Jurkat, Clone E6-1 (cell line): ENCODE data around the gene CEPT1. TPM values are rescaled to one million over a fixed set of nuclear protein-coding genes. Genes with fewer than 3 reads are reported as not detected.
"Not testable (repeated sequence)": the region's sequence is repeated elsewhere in the genome, so short reads cannot be mapped to it uniquely, and the experiment has no call there.

Experiments used
- DNase-seq: peaks from one replicate; pipeline ENCODE4 v3.0.0-alpha.2; 2011; ENCODE audit warnings: low read depth, low spot score
- H3K4me3 ChIP-seq: 2 replicates; pipeline ENCODE4 v1.5.1; 2011; ENCODE audit warnings: mild to moderate bottlenecking, low read length, control low read depth, moderate library complexity
- polyA plus RNA-seq: library from polyadenylated mRNA; unstranded; fragments of >200 nt; gene quantifications from one replicate; pipeline ENCODE4 v1.2.1, GENCODE V29; 2012; ENCODE audit warnings: missing spikeins; ENCODE audit not compliant: insufficient read length, insufficient read depth

Gene CEPT1
- polyA plus RNA-seq, result 38.2 TPM

GRCh38 chr1:111139956-111140679 lies at the start of gene CEPT1, which contains the start of gene DRAM2:
Gene CEPT1 (plus strand): TSS chr1:111140223. CDS start chr1:111147715, 7,492 bp downstream.
Gene DRAM2 (minus strand): TSS chr1:111140093. CDS start chr1:111131554, 8,539 bp downstream.
- DNase-seq, result peak; percentile 94
- peak within 1 kb of the TSS; percentile 81 for H3K4me3 ChIP-seq

DNA sequence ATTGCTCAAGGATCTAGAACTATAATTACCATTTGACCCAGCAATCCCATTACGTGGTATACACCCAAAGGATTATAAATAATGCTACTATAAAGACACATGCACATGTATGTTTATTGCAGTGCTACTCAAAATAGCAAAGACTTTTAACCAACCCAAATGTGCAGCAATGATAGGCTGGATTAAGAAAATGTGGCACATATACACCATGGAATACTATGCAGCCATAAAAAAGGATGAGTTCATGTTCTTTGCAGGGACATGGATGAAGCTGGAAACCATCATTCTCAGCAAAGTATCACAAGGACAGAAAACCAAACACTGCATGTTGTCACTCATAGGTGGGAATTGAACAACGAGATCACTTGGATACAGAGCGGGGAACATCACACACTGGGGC lies 44.6 kb upstream of the CEPT1 start:
- H3K4me3 ChIP-seq, DNase-seq: not testable (repeated sequence)

DNA sequence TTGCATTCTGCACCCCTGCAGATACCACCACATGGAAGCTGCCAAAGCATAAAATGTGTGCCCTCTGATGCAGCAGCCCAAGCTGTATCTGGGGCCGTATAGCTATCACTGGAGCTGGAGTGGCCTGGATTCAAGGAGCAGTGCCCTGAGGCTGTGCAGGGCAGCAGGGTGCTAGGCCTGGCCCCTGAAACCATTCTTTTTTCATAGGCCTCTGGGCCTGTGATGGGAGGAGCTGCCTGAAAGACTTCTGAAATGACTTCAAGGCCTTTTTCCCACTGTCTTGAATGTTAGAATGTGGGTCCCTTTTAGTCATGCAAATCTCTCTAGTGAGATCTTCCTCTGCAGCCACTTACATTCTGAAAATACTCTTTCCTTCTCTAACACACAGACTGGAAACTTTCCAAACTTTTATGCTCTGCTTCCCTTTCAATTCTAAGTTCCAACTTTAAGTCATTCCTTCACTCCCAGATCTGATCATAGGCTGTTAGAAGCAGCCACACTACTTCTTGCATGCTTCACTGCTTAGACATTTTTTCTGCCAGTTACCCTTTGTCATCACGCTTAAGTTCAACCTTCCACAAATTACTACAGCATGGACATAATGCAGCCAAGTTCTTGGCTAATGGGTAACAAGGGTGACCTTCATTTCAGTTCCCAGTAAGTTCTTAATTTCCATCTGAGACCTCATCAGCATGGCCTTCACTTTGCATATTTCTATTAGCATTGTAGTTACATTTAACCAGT lies 42.5 kb upstream of the CEPT1 start:
- no peak for DNase-seq

DNA sequence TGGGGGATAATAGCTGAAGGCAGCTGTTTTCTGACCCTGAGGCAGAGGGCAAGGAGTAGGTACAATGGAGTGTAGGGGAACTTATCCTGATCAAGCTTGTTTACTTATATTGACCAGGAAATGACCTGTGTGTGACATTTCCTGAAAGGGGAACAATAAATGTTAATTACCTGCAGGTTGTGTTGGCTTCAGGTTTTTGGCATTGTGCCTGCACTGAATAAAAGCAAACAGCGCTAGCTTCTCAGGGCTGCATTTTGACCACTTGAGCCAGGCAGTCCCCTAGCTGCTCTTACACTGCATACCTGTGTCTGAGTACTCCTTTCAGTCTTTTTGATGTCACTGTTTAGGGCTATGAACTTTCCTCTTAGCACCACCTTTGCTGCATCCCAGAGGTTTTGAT lies 40.7 kb upstream of the CEPT1 start:
- H3K4me3 ChIP-seq, result no peak overlapping the region
- no peak for DNase-seq

More for the DNA sequence above, 42.5 kb upstream of the CEPT1 start:
- H3K4me3 ChIP-seq, result no peak overlapping the region

DNA sequence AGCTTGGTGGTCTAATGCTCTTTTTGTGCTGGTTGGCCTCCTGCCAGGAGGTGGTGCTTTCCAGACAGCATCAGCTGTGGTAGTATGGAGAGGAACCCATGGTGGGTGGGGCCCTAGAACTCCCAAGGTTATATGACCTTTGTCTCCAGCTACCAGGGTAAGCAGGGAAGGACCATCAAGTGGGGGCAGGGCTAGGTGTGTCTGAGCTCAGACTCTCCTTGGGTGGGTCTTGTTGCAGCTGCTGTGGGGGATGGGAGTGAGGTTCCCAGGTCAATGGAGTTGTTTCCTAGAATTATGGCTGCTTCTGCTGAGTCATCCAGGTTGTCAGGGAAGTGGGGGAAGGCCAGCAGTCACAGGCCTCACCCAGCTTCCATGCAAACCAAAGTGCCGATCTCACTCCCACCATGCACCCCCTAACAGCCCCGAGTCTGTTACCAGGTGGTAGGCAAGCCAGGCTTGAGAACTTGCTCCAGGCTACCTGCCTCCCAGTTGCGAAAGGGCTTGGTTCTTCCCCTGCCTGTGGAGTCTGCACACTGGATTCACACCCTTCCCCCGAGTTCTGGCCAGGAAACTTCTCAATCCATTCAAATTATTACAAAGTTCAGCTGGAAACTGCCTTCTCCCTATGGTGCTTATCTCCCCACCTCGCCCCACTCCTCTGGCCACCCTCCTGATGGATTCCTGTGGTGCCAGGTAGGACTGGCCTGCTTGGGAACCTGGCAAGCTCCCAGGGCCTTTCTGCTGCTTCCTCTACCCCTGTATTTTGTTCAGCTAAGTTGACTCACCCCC lies 38.0 kb upstream of the CEPT1 start:
- no peak overlapping the region for H3K4me3 ChIP-seq
- no peak for DNase-seq

DNA sequence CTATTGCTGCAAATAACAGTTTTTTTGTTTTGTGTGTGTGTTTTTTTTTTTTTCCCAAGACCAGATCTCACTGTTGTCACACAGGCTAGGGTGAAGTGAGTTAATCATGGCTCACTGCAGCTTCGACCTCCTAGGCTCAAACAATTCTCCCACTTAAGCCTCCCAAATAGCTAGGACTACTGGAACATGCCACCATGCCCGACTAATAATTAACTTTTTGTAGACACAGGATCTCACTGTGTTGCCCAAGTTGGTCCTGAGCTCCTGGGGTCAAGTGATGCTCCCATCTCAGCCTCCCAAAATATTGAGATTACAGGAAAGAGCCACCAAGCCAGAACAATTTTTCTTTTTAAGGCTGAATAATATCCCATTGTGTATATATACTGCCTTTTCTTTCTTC lies 35.0 kb upstream of the CEPT1 start:
- H3K4me3 ChIP-seq, result no peak overlapping the region
- DNase-seq, result no peak

- DNase-seq, result no peak
Measured at GRCh38 chr1:111110197-111110899, 29.7 kb upstream of the CEPT1 start.

GRCh38 chr1:111116496-111116895 lies 23.5 kb upstream of the CEPT1 start:
- H3K4me3 ChIP-seq, result no peak overlapping the region
- DNase-seq, result no peak

More at GRCh38 chr1:111110197-111110899, 29.7 kb upstream of the CEPT1 start:
- H3K4me3 ChIP-seq, result no peak overlapping the region

DNA sequence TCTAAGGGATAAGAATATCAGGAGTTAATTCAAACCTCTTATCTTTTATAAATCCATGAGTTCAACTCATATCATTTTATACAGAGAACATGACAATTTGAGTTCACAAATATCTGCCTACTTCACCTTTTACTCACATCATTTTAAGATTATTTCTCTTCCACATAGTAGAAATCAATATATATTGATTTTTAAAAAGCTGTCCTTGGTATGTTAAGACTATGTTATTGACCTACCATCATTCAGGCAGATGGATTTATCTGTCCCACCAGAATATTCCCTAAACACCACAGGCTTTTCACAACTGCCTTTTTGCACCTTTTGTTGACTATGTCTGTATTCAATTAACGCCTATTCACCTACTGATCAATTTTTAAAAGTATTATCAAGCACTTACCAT lies 13.7 kb upstream of the CEPT1 start:
- DNase-seq, result no peak
- no peak overlapping the region for H3K4me3 ChIP-seq

DNA sequence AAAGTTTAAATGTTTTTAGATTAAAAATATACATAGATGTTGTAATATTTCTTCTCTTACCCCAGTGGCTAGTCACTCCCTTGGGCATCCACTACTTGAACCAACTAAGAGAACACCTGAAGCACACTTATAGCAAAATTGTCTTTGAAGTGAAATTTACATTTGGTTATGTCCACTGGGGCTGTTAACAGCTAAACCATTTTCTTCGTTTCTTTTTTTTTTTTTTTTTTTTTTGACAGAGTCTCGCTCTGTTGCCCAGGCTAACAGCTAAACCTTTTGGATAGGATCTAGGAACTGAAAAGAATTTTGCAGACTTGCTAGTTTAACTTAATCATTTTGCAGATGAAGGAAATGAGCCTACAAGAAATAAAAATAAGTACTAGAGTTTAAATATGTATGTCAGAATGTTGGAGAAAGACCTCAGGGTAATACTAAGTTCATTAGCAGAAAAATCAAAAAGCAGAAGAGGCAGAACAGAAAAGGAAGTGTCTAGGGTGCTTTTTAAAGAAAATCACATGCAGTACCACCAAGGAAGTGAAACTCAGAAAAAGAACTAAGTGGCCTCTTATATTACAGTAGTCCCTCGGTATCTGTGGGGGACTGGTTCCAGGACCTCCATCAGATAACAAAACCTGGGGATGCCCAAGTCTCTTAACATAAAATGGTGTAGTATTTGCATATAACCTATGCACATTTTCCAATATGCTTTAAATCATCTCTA lies 11.9 kb upstream of the CEPT1 start:
- no peak overlapping the region for H3K4me3 ChIP-seq
- DNase-seq, result no peak

- DNase-seq, result no peak
- no peak overlapping the region for H3K4me3 ChIP-seq
Measured at GRCh38 chr1:111129376-111129775, 10.6 kb upstream of the CEPT1 start.

DNA sequence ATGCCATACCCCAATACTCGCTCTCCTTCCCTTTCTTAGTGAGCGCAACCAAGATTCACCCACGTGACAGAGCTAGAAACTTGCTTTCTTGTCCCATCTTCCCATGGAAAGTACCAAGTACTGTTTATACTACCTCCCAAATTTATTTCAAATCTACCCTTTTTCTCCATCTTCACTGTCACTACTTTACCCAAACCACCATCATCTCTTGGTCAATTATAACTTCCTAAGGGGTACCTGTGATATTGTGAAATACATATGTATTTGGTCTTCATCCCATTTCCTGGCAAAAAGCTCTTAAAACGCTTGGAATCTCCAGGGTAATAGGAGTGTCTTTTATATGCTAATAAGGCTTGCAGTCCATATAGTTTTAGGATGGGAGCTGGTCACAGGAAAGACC lies 8.3 kb upstream of the CEPT1 start:
- no peak for DNase-seq
- no peak overlapping the region for H3K4me3 ChIP-seq

DNA sequence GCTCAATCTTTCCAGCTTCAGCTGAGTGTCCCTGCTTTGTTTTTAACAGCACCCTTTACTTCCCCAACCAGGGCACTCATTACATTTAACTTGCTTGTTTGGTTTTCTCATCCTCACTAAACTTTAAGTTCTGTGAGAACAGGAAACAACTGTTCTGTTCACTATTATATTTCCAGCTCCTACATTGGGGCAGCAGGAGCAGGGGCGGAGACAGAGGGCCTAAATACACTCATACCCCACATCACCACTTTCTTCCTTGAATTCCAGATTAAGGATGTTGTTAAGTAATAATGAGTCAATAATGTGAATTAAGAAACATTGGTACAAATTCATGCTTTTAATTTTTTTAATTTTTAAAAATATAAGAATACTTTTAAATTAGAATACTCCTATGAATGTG lies 6.2 kb upstream of the CEPT1 start:
- H3K4me3 ChIP-seq, result no peak overlapping the region
- no peak for DNase-seq

- H3K4me3 ChIP-seq, result peak overlapping the region; percentile 81
- DNase-seq, result peak; percentile 75
Measured at GRCh38 chr1:111139324-111139955, 583 bp upstream of the CEPT1 start.

- no peak for DNase-seq
- peak overlapping the region; percentile 81 for H3K4me3 ChIP-seq
Measured at GRCh38 chr1:111140680-111140967, 601 bp downstream of the CEPT1 start.

- DNase-seq, result no peak
- H3K4me3 ChIP-seq, result peak overlapping the region; percentile 81
Measured at GRCh38 chr1:111141245-111142220, 1.5 kb downstream of the CEPT1 start.

GRCh38 chr1:111142356-111142975 lies 2.4 kb downstream of the CEPT1 start:
- H3K4me3 ChIP-seq, result no peak overlapping the region
- DNase-seq, result no peak
